ENCODE measurements around the gene HSFY1.
"Not testable (repeated sequence)": the region's sequence is repeated elsewhere in the genome, so short reads cannot be mapped to it uniquely, and the experiment has no call there.

The HSFY1 gene, protein sequence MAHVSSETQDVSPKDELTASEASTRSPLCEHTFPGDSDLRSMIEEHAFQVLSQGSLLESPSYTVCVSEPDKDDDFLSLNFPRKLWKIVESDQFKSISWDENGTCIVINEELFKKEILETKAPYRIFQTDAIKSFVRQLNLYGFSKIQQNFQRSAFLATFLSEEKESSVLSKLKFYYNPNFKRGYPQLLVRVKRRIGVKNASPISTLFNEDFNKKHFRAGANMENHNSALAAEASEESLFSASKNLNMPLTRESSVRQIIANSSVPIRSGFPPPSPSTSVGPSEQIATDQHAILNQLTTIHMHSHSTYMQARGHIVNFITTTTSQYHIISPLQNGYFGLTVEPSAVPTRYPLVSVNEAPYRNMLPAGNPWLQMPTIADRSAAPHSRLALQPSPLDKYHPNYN

DNA sequence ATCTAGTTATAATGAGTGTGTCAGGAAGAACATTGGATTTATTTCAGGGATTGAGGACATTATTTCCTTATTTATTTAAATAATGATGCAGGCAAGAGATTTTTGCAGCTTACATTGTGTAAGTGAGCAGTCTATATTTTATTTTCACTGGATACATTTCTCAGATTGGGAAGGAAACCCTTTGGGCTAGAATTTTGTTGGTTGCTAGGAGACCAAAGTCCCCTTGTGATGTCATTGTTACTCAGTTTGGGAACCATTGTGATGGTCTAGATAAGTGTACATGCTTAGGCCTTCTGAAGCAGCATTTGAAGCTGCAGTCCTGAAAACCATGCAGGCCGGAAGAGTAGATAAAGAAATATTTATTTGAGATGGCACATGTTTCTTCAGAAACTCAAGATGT lies at the start of gene HSFY1:
TSS of gene HSFY1 (plus strand) at position 301 of the 400 bp plus-strand sequence. CDS start at position 369, 68 bp downstream.
- not testable (repeated sequence) for DNase-seq

GRCh38 chrY:18504266-18504665 lies 42.3 kb upstream of the HSFY1 start:
- DNase-seq = not testable (repeated sequence)

GRCh38 chrY:18530995-18531655 lies 15.4 kb upstream of the HSFY1 start:
- not testable (repeated sequence) for DNase-seq

DNA sequence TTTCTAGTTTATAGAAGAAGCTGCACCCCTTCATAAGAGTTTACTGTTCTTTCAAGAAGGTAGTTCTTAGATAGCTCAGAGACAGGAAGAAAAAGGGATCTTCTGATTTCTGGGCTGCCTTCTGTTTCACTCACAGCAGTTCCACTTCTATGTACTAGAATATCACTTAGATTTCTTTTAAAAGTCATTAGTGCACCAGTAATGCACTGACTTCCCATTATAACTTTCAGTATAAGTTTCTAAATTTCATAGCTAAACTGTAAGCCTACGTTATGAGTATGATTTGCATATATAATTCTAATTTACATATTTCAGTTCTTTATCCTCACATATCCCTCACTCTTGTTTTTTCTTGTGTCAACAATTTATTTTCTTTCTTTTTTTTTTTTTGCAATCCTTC lies 7.6 kb upstream of the HSFY1 start:
- not testable (repeated sequence) for DNase-seq

DNA sequence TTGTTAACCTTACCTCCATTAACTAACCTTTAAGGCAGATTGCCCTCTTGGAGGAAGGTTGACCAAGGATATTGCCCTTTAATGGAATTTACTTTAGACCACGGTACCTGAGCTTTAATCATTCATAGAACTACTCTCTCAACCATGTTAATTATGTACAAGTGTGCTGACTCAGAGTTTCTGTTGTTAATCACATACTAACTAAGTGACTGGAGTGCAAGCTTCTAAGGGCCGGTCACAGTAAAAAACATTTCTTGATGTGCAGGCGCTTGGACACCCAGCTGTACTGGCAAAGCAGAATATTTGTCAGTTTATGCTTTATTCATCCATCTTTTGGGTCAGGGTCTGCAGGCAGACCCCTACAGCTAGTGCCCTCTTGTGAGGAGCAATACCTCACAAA lies 6.6 kb downstream of the HSFY1 start:
- not testable (repeated sequence) for DNase-seq

DNA sequence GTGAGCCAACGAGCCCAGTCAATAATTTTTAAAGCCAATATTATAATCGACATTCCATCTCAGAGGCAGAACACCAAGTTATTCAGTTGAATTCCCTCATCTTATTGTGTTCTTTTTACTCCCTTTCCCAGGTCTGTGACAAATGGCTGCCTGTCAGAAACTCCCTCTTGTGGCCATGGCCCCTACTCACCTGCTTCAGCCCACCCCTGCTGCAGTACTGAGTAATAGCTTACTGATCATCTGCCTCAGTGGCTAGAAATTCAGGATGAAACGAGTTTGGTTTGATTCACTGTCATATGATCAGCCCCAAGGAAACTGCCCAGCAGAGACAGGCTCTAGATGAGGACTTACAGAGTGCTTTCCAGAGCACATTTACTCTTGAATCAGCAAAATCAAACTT lies 19.4 kb downstream of the HSFY1 start:
- DNase-seq = not testable (repeated sequence)

Data from NCI-H1694 (cell line).